NCI-H2227 treated with DMSO at 0.1 percent for 48 hours (cell line): Measurements from ENCODE around the gene SH3GLB2.
"Not testable (repeated sequence)": the region's sequence is repeated elsewhere in the genome, so short reads cannot be mapped to it uniquely, and the experiment has no call there.

ENCODE experiments used
- DNase-seq: peaks from one replicate; lab custom pipeline; 2025; lab: John Stamatoyannopoulos, UW

SH3GLB2 gene

DNA sequence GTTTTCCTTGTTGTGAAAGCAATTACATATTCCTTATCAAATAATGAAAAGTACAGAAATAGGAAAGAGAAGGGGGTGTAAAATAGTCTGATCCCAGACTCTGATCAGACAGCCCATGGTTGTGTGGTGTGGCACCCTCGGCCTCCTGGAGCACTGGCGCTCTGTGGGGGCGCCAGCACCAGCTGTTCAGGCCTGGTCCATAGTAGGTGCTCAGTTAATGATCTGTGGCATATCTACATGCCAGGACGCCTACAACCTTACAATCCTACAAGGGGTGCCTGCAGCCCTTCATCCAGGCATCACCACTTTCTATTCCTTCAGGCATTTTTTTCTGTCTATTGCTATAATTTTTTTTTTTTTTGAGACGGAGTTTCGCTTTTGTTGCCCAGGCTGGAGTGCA, 24.9 kb upstream of the SH3GLB2 start:
- no peak for DNase-seq

GRCh38 chr9:129052592-129052991, 24.5 kb upstream of the SH3GLB2 start:
- DNase-seq, result no peak

GRCh38 chr9:129042016-129042415, 13.9 kb upstream of the SH3GLB2 start:
- no peak for DNase-seq

GRCh38 chr9:129040113-129040643, 12.0 kb upstream of the SH3GLB2 start:
- no peak for DNase-seq

DNA sequence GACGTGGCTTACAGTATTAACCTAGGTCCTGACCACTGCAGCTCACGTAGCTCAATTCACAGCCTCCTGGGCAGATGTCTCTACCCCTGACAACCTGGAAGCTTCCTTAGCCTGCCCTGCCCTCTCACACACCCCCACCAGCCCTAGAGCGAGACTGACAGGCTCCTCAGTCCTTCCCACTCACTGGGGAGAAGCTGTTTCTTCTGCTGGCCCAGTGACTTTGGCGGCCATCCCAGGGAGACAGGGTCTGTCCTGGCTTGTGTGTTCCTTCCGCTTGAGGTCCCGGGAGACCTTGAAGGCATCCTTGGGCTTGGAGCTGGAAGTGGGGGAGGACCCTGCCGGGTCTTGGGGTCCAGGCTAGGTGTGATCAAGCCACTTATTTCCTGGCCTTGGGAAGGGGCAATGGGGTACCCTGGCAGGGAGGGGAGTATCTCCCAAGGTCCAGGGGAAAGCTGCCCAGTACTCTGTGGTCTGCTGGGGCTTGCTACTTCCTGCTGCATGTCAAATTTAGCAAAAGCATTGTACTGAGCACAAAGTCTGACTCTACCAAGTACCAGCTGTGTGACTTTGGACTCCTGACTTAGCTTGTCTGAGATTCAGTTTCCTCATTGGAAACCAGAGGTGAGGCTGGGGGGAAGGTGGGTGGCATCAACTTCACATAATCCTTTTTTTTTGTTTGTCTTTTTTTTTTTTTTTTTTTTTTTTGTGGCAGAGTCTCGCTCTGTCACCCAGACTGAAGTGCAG, 10.2 kb upstream of the SH3GLB2 start:
- DNase-seq, result no peak

GRCh38 chr9:129037767-129038098, 9.6 kb upstream of the SH3GLB2 start:
- no peak for DNase-seq

DNA sequence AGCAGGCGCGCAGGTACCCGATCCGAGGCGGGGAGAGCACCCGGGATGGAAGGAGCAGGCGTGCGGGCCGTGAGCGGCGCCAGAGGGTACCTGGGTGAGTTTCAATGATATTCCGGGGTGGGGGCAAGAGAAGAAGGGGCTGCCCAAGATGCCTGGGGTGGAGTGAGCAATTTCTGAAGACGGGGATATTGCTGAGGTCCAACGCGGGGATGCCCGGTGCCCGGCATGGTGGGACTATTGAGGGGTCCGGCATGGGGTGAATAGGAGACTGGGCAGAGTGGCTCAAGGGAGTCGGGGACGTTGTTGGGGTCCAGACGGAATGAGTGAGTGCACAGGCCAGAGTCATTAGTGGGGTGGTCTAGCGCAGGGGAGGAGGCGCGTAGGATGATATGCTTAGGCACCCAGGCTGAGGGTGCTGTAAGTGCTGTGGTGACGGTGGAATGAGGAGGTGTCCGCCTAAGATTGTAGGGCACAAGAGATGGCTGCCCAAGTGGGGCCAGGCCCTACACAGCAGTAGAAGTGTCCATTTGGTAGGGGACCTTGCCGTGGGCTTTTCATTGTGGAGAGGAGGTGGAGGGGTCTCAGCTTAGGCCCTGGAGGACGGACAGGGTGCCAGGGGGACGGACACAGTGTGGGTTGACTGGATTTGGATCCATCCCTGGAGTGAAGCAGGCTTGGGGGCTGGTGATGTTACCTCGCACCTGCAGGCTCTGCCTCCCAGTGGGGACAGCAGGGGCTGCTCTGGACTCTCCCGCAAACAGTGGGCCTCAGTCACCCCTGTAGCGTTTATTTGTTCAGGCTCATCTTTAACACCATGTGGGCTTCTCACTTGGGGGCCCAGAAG, 9.0 kb upstream of the SH3GLB2 start:
- DNase-seq, result no peak

DNA sequence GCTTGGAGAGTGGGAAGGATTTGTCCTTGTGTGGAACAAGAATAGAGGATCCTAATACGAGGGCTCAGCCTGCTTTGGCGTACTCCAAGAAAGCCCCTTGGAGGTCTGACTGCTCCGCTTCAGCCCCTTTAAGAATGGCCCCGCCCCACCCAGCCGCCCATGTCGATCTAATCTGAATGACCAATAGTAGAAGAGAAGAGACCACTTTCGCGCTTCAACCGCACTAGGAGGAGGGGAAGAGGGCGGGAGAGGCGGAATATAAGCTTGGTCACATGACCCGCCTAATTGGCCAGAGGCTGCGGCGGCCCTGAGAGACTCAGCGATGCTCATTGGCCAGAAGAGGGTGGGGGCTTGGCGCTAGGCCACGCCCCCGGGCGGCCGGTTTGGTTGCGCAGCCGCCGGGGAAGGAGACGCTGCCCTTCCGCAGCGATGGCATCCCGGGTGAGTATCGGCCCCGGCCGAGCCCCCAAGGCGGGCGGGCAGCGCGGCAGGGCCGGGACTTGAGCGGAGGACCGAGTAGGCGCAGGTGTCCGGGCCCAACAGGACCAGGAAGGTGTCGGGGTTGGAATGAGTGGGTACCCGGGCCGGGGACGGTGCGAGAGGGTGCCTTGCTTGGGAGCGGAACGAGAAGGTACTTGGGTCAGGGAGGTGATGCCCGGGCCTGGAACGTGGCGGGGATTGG, 8.3 kb upstream of the SH3GLB2 start, which contains the start of gene MIGA2:
Gene MIGA2, plus strand, starts transcription at position 386 of the 682 bp plus-strand sequence. CDS start 3,969 bp downstream, outside the sequence.
- peak; percentile 95 for DNase-seq

DNA sequence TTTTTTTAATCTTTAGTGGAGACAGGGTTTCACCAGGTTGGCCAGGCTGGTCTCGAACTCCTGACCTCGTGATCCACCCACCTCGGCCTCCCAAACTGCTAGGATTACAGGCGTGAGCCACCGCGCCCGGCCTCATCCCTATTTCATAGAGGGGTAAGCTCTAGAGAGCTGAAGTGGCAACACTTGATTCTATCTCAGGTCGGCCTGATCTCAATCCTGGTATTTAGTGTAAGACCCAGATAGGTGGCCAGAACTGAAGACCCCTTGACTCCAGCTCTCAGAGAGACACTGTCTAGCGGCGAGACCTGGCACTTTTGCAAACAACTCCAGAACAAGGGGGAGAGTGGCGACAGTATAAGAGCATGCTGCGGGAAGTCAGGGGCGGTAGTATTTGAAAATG, 7.7 kb upstream of the SH3GLB2 start:
- not testable (repeated sequence) for DNase-seq

DNA sequence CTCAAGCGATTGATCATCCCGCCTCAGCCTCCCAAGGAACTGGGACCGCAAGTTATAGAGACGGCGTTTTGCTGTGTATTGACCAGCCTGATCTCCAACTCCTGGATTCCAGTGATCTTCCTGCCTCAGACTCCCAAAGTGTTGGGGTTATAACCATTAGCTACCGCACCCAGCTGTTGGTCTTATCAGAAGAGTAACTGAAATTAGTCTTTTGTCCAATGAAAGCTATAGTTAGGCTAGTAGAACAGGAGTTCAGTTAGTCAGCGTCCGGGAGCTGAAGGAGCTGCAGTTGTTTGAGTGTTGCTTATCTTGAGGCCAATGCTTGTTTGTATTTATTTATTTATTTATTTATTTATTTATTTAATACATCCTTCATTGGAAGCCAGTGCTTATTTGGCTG, 5.1 kb upstream of the SH3GLB2 start:
- no peak for DNase-seq

GRCh38 chr9:129032541-129033159, 4.5 kb upstream of the SH3GLB2 start:
- DNase-seq, result no peak

DNA sequence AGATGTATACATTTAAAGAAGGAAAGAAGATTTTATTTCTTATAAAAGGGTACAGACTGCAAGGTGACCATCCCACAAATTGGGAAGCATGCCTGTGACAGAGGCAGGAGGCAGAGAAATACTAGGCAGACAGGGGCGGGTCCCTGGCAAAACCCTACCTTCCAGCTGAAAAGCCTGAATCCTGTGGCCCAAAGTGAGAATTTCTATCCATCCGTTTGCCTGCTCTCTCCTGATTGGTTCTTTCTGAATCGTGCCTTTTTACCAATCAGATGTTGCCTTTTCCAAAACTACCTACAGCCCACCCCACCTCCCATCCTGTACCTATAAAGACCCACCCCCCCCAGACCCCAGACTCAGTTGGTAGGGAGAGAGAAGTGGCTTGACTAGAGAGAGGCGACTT, 3.4 kb upstream of the SH3GLB2 start:
- DNase-seq, result no peak

GRCh38 chr9:129030191-129030590, 2.1 kb upstream of the SH3GLB2 start:
- no peak for DNase-seq

DNA sequence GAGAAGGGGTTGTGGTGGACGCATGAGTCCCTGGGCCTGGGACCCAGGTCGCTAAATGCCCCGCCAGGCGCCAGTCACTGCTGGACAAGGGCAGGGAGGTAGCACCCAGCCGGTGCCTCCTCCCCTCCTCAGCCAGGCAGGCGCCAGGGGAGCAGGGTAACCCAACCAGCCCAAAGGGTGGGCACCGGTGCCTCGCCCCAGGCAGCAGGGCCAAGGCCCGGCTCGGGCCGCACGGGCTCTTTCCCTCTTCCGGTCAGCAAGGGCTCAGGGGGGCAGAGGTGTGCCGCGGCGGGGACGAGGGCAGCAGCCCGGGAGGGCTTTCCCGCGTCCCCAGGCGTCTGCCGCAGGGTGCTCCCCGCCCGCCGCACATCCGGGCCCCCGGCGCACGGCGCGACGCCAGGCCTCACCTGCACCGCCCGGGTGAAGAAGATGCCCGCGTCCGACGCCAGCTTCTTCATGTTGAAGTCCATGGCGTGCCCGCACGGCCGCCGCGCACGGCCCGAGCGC, 393 bp downstream of the SH3GLB2 start:
- DNase-seq, result no peak

DNA sequence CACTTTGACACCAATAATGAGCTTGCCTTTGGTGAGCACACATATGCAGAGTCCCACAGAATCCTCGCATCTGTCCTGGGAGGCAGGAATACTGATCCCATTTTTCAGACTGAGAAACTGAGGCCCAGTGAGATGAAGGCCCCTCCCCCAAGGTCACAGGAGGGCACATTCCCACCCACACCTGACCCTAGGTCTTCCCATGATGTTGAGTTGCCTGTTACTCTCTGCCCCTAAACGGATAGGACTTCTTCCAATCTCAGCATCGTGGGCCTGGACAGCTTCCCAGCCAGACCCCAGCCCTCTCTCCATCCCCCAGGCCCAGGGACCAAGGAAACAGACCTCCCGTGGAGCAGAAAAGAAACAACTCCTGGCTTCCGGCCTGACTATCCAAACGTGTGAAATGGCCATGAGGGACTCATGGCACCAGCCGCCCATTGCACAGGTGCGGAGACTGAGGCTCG, 877 bp downstream of the SH3GLB2 start:
- no peak for DNase-seq

DNA sequence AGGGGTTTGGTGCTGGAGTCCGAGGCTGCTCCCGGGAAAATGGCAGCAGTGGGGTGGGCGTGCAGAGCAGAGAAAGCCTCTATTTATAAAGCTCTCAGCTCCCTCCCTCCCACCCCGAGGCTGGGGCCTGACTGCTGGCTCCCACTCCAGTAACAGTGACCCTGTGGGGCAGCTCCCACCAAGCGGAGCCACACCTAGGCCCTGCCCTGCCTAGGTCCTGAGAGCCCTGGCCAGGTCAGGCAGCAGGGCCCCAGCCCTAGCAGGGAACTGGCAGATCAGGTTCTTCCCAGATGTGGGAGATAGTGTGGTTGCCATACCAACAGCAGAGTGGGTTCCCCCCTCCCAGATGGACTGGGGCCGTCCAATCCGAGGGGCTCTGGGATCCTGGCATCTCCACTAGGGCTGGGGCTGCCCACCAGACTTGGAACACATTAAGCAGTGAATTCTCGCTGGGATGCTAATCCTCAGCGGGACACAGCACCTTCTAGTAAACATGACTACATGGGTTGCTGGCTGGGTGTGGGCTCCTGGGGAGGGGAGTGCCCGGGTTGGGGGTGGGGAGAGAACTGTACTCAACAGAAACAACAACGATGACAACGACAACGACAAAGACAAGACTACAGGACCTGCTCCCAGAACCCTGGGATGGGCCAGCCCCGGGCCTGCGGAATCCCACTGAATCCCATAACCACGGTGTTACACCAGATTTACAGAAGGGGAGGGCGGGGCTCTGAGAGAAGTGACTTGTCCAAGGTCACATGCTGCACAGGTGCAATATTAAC, 1.5 kb downstream of the SH3GLB2 start:
- DNase-seq, result no peak

- no peak for DNase-seq
Observed at GRCh38 chr9:129023908-129024233, 4.3 kb downstream of the SH3GLB2 start.

DNA sequence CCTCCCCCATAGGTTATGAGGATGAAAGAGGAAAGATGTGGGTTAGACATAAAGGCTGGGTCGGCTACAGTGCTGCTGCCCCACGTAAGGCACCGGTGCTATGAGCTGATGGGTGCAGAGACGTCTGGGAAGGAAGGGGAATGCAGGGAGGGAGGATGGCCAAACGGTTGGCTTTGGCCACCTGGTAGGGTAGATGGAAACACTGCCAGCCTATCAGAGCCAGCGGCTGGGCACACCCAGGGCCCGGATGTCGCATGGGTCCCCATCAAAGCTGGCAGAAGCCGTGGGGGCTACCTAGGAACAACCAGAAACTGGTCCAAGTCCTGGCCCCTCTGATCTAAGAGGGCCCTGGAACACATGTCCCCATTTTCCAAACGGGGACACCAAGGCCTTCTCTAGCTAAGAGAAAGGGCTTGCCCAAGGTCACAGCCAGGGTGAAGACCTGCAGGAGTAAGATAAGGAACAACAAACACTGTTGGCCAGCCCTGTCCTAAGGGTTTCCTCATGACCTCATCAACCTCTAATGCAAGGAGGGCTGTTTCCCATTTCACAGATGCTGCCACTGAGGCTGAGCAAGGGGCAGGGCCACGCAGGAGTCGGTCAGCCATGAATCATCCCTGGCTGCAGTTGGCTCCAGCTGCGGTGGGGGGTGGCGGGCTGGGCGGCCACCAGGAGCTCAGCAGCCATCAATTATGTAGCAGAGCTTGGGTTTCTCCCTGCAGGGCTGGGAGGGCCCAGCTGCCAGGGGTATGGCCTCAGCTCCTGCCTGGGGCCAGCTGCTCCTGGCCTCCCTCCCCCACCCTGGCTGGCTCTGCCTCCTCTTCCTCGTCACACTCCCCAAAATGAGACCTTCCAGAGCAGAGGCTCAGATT, 4.9 kb downstream of the SH3GLB2 start:
- DNase-seq, result peak; percentile 66

GRCh38 chr9:129022037-129022436, 6.1 kb downstream of the SH3GLB2 start:
- no peak for DNase-seq

DNA sequence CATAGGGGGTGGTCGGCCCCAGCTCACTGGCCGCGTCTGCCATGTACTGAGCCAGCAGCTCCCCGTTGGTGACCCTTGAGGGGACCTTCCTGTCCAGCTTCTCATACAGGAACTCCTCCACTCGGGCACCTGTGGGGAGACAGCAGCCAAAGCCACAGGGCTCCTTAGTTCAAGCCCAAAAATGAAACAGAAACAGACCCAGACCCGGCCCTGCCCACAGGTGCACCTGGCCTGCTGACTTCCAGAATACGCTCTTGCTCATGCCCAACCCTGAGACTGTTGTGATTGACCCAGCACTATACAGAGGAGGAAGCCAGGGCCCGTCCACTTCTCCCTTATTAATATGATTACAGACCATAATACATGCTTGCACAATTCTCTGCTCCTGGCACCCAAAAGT, 7.0 kb downstream of the SH3GLB2 start:
- no peak for DNase-seq
